Measurements from ENCODE around the gene KCNJ16.

GRCh38 chr17:70053241-70054234 lies 21.5 kb upstream of the KCNJ16 start:
- TF ChIP-seq, protein P1, sequence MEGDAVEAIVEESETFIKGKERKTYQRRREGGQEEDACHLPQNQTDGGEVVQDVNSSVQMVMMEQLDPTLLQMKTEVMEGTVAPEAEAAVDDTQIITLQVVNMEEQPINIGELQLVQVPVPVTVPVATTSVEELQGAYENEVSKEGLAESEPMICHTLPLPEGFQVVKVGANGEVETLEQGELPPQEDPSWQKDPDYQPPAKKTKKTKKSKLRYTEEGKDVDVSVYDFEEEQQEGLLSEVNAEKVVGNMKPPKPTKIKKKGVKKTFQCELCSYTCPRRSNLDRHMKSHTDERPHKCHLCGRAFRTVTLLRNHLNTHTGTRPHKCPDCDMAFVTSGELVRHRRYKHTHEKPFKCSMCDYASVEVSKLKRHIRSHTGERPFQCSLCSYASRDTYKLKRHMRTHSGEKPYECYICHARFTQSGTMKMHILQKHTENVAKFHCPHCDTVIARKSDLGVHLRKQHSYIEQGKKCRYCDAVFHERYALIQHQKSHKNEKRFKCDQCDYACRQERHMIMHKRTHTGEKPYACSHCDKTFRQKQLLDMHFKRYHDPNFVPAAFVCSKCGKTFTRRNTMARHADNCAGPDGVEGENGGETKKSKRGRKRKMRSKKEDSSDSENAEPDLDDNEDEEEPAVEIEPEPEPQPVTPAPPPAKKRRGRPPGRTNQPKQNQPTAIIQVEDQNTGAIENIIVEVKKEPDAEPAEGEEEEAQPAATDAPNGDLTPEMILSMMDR (conservative IDR thresholded peaks at IDR 0.05), result no peak
- no peak for TF ChIP-seq ZFX (IDR thresholded peaks at IDR 0.05)
